ENCODE measurements around the gene MYO1B.

Gene MYO1B

DNA sequence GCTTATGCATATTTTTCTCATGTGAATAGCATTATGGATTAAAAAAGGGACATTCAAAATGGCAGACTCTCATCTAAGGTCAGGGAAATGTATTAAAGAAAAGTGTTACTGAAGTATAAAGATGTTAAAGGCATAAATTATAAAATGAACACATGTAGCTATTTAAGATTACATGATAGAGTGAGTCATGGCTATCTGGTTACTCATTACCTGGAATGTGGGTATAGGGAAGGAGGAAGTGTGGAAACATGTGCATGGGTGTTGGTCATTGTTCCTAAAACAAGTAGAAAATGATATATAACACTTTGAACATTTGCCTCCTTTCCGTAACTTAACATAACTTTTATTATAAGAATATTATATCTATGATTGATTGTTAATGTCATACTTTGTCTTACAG is 66.4 kb downstream of the MYO1B start:
- H3K4me3 ChIP-seq, result no peak overlapping the region
- no peak overlapping the region for H3K9ac ChIP-seq (ENCODE audit: insufficient read length)
- TF ChIP-seq POLR2AphosphoS5 (IDR thresholded peaks at IDR 0.05; ENCODE audit: borderline replicate concordance, low read depth, low read length) (no peak), FOXP2 (optimal IDR thresholded peaks at IDR 0.05; ENCODE audit: control extremely low read depth, extremely low read length, insufficient read depth) (no peak), EZH2 (IDR thresholded peaks at IDR 0.05) (no peak)
- H3K9me3 ChIP-seq (ENCODE audit: low read depth, low read length), result no peaks in the 10 kb centered on the region
- H3K36me3 ChIP-seq (ENCODE audit: insufficient read depth, low read length), result no peaks in the 10 kb centered on the region
- H3K27ac ChIP-seq, result no peak overlapping the region
- DNase-seq (ENCODE audit: low read depth, low spot score), result no peak

DNA sequence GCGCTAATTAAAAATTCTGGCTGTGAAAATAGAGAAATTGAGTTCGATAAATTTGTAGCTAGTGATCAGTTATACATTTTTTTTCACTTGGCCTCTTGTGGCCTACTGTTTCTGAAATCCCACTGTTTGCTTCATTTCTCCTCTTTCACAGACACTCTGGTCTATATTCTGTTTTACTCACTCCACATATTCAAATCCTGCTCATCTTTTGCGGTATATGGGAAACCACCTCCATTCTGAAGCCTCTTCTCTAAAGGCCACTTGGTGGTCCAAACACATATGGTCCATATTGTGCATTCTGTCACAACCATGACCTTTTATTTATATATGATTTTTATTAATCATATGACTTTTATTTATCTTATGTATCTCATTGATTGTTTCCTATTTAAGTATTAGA is 67.0 kb downstream of the MYO1B start:
- Histone ChIP-seq H3K9me3 (ENCODE audit: low read depth, low read length) (no peaks in the 10 kb centered on the region), H3K36me3 (ENCODE audit: insufficient read depth, low read length) (no peaks in the 10 kb centered on the region), H3K9ac (ENCODE audit: insufficient read length) (no peak overlapping the region), H3K4me3 (no peak overlapping the region), H3K27ac (no peak overlapping the region)
- TF ChIP-seq EZH2 (IDR thresholded peaks at IDR 0.05) (no peak), FOXP2 (optimal IDR thresholded peaks at IDR 0.05; ENCODE audit: control extremely low read depth, extremely low read length, insufficient read depth) (no peak), POLR2AphosphoS5 (IDR thresholded peaks at IDR 0.05; ENCODE audit: borderline replicate concordance, low read depth, low read length) (no peak)
- no peak for DNase-seq (ENCODE audit: low read depth, low spot score)

DNA sequence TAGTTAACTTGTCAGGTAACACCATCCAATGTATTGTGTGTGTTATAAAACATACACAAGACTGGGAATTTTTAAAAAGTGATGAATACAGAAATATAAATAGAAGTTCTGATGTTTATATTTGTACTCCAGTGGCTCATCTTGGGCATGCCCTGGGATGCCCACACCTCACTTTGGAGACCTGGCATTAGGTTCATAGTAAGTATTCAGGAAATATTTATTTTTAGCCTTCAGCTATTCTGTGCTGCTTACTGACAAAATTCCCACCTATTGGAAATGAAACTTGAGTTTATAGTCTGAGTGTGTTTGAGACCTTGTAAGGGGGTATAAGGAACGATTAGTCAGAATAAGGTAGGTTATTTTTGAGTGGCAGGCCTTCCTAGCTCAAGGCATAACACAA is 67.5 kb downstream of the MYO1B start:
- Histone ChIP-seq H3K9ac (ENCODE audit: insufficient read length) (no peak overlapping the region), H3K9me3 (ENCODE audit: low read depth, low read length) (no peaks in the 10 kb centered on the region), H3K36me3 (ENCODE audit: insufficient read depth, low read length) (no peaks in the 10 kb centered on the region), H3K4me3 (no peak overlapping the region), H3K27ac (no peak overlapping the region)
- DNase-seq (ENCODE audit: low read depth, low spot score), result no peak
- no peak for TF ChIP-seq EZH2 (IDR thresholded peaks at IDR 0.05)
- TF ChIP-seq POLR2AphosphoS5 (IDR thresholded peaks at IDR 0.05; ENCODE audit: borderline replicate concordance, low read depth, low read length), result no peak
- no peak for TF ChIP-seq FOXP2 (optimal IDR thresholded peaks at IDR 0.05; ENCODE audit: control extremely low read depth, extremely low read length, insufficient read depth)

DNA sequence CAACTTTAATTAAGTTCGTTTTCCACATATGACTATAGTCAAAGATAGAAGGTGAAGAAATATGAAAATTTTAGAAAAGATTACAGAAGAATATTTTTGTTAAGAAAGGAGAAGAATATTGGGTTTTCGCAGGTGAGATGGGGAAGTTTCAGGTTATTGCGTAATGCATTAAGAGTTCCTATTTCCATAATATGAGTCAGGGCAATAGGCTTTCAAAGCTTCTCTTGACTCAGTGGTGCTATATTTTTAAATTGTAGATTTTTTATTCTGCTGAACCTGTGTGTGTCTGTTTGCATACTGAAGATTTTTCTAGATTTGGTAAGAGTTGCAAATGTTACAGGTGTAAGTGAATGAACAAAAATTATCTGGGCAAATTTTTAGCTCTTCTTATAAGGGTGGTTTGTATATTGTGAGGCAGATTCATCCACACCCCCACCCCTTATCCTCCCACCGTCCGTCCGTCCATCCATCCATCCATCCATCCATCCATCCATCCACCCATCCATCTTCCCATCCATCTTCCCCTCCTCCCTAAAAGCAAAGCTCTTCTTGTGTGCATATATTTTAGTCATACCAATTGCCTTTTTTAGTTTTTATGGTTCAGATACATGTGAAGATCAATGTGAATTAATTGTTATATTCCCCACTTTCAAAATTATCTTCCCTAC is 69.6 kb downstream of the MYO1B start:
- Histone ChIP-seq H3K9ac (ENCODE audit: insufficient read length) (no peak overlapping the region), H3K9me3 (ENCODE audit: low read depth, low read length) (no peaks in the 10 kb centered on the region), H3K4me3 (no peak overlapping the region), H3K27ac (no peak overlapping the region), H3K36me3 (ENCODE audit: insufficient read depth, low read length) (no peaks in the 10 kb centered on the region)
- DNase-seq (ENCODE audit: low read depth, low spot score), result no peak
- TF ChIP-seq FOXP2 (optimal IDR thresholded peaks at IDR 0.05; ENCODE audit: control extremely low read depth, extremely low read length, insufficient read depth), result no peak
- no peak for TF ChIP-seq POLR2AphosphoS5 (IDR thresholded peaks at IDR 0.05; ENCODE audit: borderline replicate concordance, low read depth, low read length)
- no peak for TF ChIP-seq EZH2 (IDR thresholded peaks at IDR 0.05)

DNA sequence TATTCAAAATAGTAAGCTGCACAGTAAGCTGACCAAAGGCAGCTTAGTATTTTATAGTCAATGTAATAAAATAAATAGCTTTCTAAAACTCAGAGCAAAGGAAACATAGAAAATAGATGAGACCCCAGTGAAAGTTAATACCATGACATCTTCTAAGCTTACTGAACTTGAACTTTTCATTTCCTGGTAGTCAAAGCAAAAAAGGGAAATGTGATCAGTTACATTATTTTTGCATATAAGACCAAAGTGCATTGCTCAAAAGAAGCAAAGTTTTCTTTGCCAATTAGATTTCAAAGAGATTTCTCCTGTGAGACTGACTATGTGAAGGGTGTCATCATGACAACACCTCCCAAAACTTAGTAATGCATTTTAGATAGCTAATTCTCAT is 70.2 kb downstream of the MYO1B start:
- no peak overlapping the region for H3K27ac ChIP-seq
- no peaks in the 10 kb centered on the region for H3K36me3 ChIP-seq (ENCODE audit: insufficient read depth, low read length)

DNA sequence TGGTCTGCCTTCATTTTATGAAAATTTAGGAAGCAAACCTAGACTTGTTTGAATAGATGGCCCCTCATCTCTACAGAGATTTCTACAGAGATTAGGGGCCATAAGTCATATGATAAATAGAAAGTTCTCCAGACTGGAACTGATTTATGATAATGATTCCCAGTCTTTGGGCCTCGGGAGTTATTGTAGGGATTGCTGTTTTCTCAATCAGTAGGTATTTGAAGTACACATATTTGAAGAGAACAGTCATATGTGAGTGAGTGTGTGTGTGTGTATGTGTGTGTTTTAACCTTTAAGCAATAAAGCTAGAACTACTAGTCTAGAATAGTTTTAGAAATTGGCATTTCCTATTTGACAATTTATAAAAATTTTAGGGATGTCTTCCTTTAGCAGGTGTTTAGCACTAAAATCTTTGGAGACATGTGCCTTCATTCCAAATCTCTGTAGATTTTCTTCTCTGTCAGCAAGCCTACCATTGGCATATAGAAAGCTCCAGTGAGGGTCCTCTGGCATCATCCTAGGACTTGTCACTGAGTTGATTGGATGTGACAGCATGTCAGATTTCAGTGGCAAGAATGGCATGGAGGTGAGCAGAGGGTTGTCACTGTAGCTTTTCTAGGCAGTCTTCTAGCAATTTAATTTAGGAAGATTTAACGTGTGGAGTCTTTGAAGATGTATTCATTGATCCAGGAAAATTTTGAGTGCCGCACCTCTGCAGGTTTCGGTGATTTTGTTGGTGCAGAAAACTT is 71.2 kb downstream of the MYO1B start:
- TF ChIP-seq FOXP2 (optimal IDR thresholded peaks at IDR 0.05; ENCODE audit: control extremely low read depth, extremely low read length, insufficient read depth), result no peak
- no peak for TF ChIP-seq POLR2AphosphoS5 (IDR thresholded peaks at IDR 0.05; ENCODE audit: borderline replicate concordance, low read depth, low read length)
- no peak for TF ChIP-seq EZH2 (IDR thresholded peaks at IDR 0.05)
- H3K9ac ChIP-seq (ENCODE audit: insufficient read length), result no peak overlapping the region
- DNase-seq (ENCODE audit: low read depth, low spot score), result no peak
- H3K9me3 ChIP-seq (ENCODE audit: low read depth, low read length), result no peaks in the 10 kb centered on the region
- no peak overlapping the region for H3K4me3 ChIP-seq
- H3K27ac ChIP-seq, result no peak overlapping the region
- H3K36me3 ChIP-seq (ENCODE audit: insufficient read depth, low read length), result no peaks in the 10 kb centered on the region

More for the DNA sequence above, 70.2 kb downstream of the MYO1B start:
- Histone ChIP-seq H3K9me3 (ENCODE audit: low read depth, low read length) (no peaks in the 10 kb centered on the region), H3K4me3 (no peak overlapping the region), H3K9ac (ENCODE audit: insufficient read length) (no peak overlapping the region)
- no peak for DNase-seq (ENCODE audit: low read depth, low spot score)
- no peak for TF ChIP-seq FOXP2 (optimal IDR thresholded peaks at IDR 0.05; ENCODE audit: control extremely low read depth, extremely low read length, insufficient read depth)

DNA sequence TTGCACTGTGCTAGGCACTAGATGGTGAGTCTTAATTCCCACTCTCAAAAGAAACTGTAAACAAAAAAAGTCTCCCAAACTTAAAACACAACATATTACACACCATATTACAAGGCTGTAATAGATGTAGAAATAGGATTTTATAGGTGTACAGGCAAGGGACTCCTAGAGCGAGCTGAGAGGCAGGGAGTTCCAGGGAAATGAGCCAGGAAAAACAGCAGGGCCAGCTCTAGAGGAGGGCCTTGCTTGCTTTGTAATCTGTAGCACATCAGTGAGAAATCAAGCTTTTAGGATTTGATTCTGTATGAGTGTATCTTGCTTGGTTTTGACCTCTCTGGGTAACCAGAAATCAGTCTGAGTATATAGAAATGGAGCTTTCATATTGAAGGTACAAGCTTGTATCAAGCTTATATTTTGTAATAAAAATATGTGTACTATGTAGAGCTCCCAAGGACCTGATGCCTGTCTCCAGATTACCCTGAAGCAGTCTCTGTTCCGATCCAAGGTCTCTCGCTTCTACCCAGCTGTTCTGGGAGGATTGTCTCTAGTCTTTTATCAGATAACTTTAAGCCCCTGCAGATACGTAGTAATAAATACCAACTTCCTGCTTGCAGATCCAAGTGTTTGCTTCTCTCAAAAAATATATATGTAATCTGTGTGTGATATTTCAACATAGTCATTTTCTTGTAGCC is 73.0 kb downstream of the MYO1B start:
- no peak for DNase-seq (ENCODE audit: low read depth, low spot score)
- no peaks in the 10 kb centered on the region for H3K9me3 ChIP-seq (ENCODE audit: low read depth, low read length)
- no peak overlapping the region for H3K9ac ChIP-seq (ENCODE audit: insufficient read length)
- TF ChIP-seq FOXP2 (optimal IDR thresholded peaks at IDR 0.05; ENCODE audit: control extremely low read depth, extremely low read length, insufficient read depth) (no peak), POLR2AphosphoS5 (IDR thresholded peaks at IDR 0.05; ENCODE audit: borderline replicate concordance, low read depth, low read length) (no peak)
- H3K27ac ChIP-seq, result no peak overlapping the region
- peak overlapping the region; percentile 36 for H3K4me3 ChIP-seq
- no peaks in the 10 kb centered on the region for H3K36me3 ChIP-seq (ENCODE audit: insufficient read depth, low read length)

DNA sequence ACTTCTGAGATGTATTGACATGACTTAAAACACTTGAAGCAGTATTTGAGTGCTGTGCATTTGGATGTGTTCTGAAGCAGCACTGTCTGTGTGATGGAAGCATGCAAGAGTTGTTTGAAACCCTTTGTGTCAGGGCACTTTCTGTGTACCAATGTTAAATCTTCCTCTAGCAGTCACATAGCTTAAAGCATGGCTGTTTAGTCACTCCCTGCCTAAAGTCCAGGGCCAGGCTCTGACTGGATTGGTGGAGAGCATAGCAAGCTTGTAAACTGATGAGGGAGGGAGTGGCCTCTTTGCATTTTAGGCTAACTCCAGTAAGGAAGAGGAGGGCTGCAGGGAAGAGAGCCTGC is 73.5 kb downstream of the MYO1B start:
- no peak overlapping the region for H3K27ac ChIP-seq
- no peak for DNase-seq (ENCODE audit: low read depth, low spot score)

More for the DNA sequence above, 73.5 kb downstream of the MYO1B start:
- H3K9ac ChIP-seq (ENCODE audit: insufficient read length), result no peak overlapping the region
- no peaks in the 10 kb centered on the region for H3K36me3 ChIP-seq (ENCODE audit: insufficient read depth, low read length)
- H3K9me3 ChIP-seq (ENCODE audit: low read depth, low read length), result no peaks in the 10 kb centered on the region
- H3K4me3 ChIP-seq, result peak overlapping the region; percentile 36
- TF ChIP-seq EZH2 (IDR thresholded peaks at IDR 0.05) (no peak), POLR2AphosphoS5 (IDR thresholded peaks at IDR 0.05; ENCODE audit: borderline replicate concordance, low read depth, low read length) (no peak), FOXP2 (optimal IDR thresholded peaks at IDR 0.05; ENCODE audit: control extremely low read depth, extremely low read length, insufficient read depth) (no peak)
